Panc1 (cell line): ENCODE measurements around the gene TNIK.

Experiments used
- CTCF ChIP-seq: fragments of 450-650 bp; IDR thresholded peaks from 2 replicates; pipeline ENCODE4 v1.5.1; 2017; ENCODE audit warnings: mild to moderate bottlenecking
- POLR2AphosphoS5 ChIP-seq: IDR thresholded peaks from 2 replicates; pipeline ENCODE4 v1.6.1; 2012; ENCODE audit warnings: mild to moderate bottlenecking, low read depth, low read length, moderate library complexity
- TCF7L2 ChIP-seq: IDR thresholded peaks from 2 replicates; pipeline ENCODE4 v1.6.1; 2011; ENCODE audit warnings: mild to moderate bottlenecking, low read depth, low read length, inconsistent platforms
- TF ChIP-seq, protein P1 (sequence below), 2 experiments: IDR thresholded peaks; 2 replicates each; pipeline ENCODE4 v1.6.1; 2011 to 2012; ENCODE audit warnings: low read depth in 2 of 2, control low read depth in 1 of 2, low read length in 1 of 2, mild to moderate bottlenecking in 1 of 2, moderate library complexity in 1 of 2; ENCODE audit not compliant: insufficient read depth in 1 of 2

GRCh38 chr3:171099911-171100310 lies 360.3 kb downstream of the TNIK start:
- no peak for TF ChIP-seq CTCF
- TF ChIP-seq, protein P1, sequence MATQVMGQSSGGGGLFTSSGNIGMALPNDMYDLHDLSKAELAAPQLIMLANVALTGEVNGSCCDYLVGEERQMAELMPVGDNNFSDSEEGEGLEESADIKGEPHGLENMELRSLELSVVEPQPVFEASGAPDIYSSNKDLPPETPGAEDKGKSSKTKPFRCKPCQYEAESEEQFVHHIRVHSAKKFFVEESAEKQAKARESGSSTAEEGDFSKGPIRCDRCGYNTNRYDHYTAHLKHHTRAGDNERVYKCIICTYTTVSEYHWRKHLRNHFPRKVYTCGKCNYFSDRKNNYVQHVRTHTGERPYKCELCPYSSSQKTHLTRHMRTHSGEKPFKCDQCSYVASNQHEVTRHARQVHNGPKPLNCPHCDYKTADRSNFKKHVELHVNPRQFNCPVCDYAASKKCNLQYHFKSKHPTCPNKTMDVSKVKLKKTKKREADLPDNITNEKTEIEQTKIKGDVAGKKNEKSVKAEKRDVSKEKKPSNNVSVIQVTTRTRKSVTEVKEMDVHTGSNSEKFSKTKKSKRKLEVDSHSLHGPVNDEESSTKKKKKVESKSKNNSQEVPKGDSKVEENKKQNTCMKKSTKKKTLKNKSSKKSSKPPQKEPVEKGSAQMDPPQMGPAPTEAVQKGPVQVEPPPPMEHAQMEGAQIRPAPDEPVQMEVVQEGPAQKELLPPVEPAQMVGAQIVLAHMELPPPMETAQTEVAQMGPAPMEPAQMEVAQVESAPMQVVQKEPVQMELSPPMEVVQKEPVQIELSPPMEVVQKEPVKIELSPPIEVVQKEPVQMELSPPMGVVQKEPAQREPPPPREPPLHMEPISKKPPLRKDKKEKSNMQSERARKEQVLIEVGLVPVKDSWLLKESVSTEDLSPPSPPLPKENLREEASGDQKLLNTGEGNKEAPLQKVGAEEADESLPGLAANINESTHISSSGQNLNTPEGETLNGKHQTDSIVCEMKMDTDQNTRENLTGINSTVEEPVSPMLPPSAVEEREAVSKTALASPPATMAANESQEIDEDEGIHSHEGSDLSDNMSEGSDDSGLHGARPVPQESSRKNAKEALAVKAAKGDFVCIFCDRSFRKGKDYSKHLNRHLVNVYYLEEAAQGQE (IDR thresholded peaks at IDR 0.05; ENCODE audit: insufficient read depth in 1 of 2, low read depth in 2 of 2, low read length in 1 of 2) = no peak
- TF ChIP-seq POLR2AphosphoS5 = no peak
- no peak for TF ChIP-seq TCF7L2
